HG02870 (cell line): Measurements from ENCODE around the gene CLEC2L.

Experiments used
- ATAC-seq: cut with Tn5 transposase; IDR thresholded peaks from one replicate; pipeline ENCODE4 v1.9.1; 2021; ENCODE audit warnings: mild to moderate bottlenecking, moderate library complexity; ENCODE audit not compliant: unreplicated experiment

CLEC2L gene

GRCh38 chr7:139523199-139523941 is at the start of gene CLEC2L:
CLEC2L (plus strand) TSS chr7:139523685; CDS start chr7:139523928, 243 bp downstream.
- ATAC-seq, result no peak

- no peak for ATAC-seq
Observed at GRCh38 chr7:139476139-139476538, 47.3 kb upstream of the CLEC2L start.

GRCh38 chr7:139476891-139477290 is 46.6 kb upstream of the CLEC2L start:
- no peak for ATAC-seq

- ATAC-seq, result no peak
Observed at GRCh38 chr7:139479620-139480019, 43.9 kb upstream of the CLEC2L start.

- no peak for ATAC-seq
Observed at GRCh38 chr7:139481364-139481763, 42.1 kb upstream of the CLEC2L start.

- no peak for ATAC-seq
Observed at GRCh38 chr7:139482122-139482521, 41.4 kb upstream of the CLEC2L start.

- ATAC-seq, result no peak
Observed at GRCh38 chr7:139482662-139483466, 40.6 kb upstream of the CLEC2L start.

- no peak for ATAC-seq
Observed at GRCh38 chr7:139487366-139488080, 36.0 kb upstream of the CLEC2L start.

- ATAC-seq, result no peak
Observed at GRCh38 chr7:139488810-139489209, 34.7 kb upstream of the CLEC2L start.

GRCh38 chr7:139490130-139490529 is 33.4 kb upstream of the CLEC2L start:
- ATAC-seq, result no peak

- ATAC-seq, result no peak
Observed at GRCh38 chr7:139492293-139492692, 31.2 kb upstream of the CLEC2L start.

GRCh38 chr7:139494835-139495579 is 28.5 kb upstream of the CLEC2L start:
- peak; percentile 78 for ATAC-seq

GRCh38 chr7:139495580-139496125 is 27.8 kb upstream of the CLEC2L start:
- ATAC-seq, result peak; percentile 5

- no peak for ATAC-seq
Observed at GRCh38 chr7:139496528-139496927, 27.0 kb upstream of the CLEC2L start.

- no peak for ATAC-seq
Observed at GRCh38 chr7:139500770-139501138, 22.7 kb upstream of the CLEC2L start.

- ATAC-seq, result no peak
Observed at GRCh38 chr7:139502226-139502625, 21.3 kb upstream of the CLEC2L start.

GRCh38 chr7:139505563-139505962 is 17.9 kb upstream of the CLEC2L start:
- ATAC-seq, result no peak

GRCh38 chr7:139509535-139509934 is 13.9 kb upstream of the CLEC2L start:
- ATAC-seq, result no peak

- no peak for ATAC-seq
Observed at GRCh38 chr7:139511315-139511714, 12.2 kb upstream of the CLEC2L start.

- no peak for ATAC-seq
Observed at GRCh38 chr7:139515266-139515665, 8.2 kb upstream of the CLEC2L start.

GRCh38 chr7:139521439-139521838 is 2.0 kb upstream of the CLEC2L start:
- ATAC-seq, result no peak
